Bronchial epithelial cell (primary cell): ENCODE measurements around the gene IGF2BP2. TPM values are rescaled to one million over a fixed set of nuclear protein-coding genes. Genes with fewer than 3 reads are reported as not detected.

Experiments
- DNase-seq: peaks from one replicate; pipeline ENCODE4 v3.0.0-alpha.2; 2010; ENCODE audit warnings: low read depth
- FAIRE-seq: peaks from 2 replicates; lab custom pipeline; 2011; peaks lifted over from hg19 to GRCh38; lab: Jason Lieb, UNC
- H3K27me3 ChIP-seq: 2 replicates; pipeline ENCODE4 v1.5.1; 2011; ENCODE audit warnings: low read length; ENCODE audit not compliant: control insufficient read depth, insufficient read depth
- H3K36me3 ChIP-seq: 2 replicates; pipeline ENCODE4 v1.5.1; 2011; ENCODE audit warnings: low read length; ENCODE audit not compliant: control insufficient read depth, insufficient read depth
- H3K4me3 ChIP-seq: 2 replicates; pipeline ENCODE4 v1.5.1; 2011; ENCODE audit warnings: mild to moderate bottlenecking, low read depth, low read length, control low read depth
- CTCF ChIP-seq: IDR thresholded peaks from 2 replicates; pipeline ENCODE4 v1.5.1; 2011; ENCODE audit warnings: mild to moderate bottlenecking, moderate library complexity, low read length, control low read depth, inconsistent platforms; ENCODE audit not compliant: insufficient read depth, severe bottlenecking
- total RNA-seq: library from RNA; depleted of rRNA; stranded (reverse); fragments of >200 nt; gene quantifications from 2 replicates; pipeline ENCODE4 v1.2.1, GENCODE V29; 2014

IGF2BP2 gene
- total RNA-seq, 1 donor from 2014 or later: 37.1 TPM

- H3K27me3 ChIP-seq: no peaks in the 10 kb centered on the region
- no peak for TF ChIP-seq CTCF
- H3K36me3 ChIP-seq: no peaks in the 10 kb centered on the region
- FAIRE-seq: no peak
- no peak for DNase-seq
- H3K4me3 ChIP-seq: no peak overlapping the region
These were observed 39.9 kb upstream of the IGF2BP2 start for GRCh38 chr3:185864767-185865166.

GRCh38 chr3:185862920-185863319, 38.1 kb upstream of the IGF2BP2 start:
- DNase-seq: no peak
- TF ChIP-seq CTCF: no peak
- H3K27me3 ChIP-seq: no peaks in the 10 kb centered on the region
- FAIRE-seq: no peak
- H3K36me3 ChIP-seq: no peaks in the 10 kb centered on the region
- H3K4me3 ChIP-seq: no peak overlapping the region

- Histone ChIP-seq H3K27me3 (no peaks in the 10 kb centered on the region), H3K36me3 (no peaks in the 10 kb centered on the region), H3K4me3 (no peak overlapping the region)
- DNase-seq (no peak), FAIRE-seq (no peak)
- TF ChIP-seq CTCF: no peak
These were observed 34.6 kb upstream of the IGF2BP2 start for GRCh38 chr3:185859294-185859972.

- no peak for TF ChIP-seq CTCF
- no peaks in the 10 kb centered on the region for H3K27me3 ChIP-seq
- H3K4me3 ChIP-seq: no peak overlapping the region
- no peaks in the 10 kb centered on the region for H3K36me3 ChIP-seq
- FAIRE-seq: no peak
- DNase-seq: no peak
These were observed 33.8 kb upstream of the IGF2BP2 start for GRCh38 chr3:185858502-185859225.

- no peak for DNase-seq
- no peak for FAIRE-seq
- Histone ChIP-seq H3K4me3 (no peak overlapping the region), H3K27me3 (no peaks in the 10 kb centered on the region), H3K36me3 (no peaks in the 10 kb centered on the region)
- no peak for TF ChIP-seq CTCF
These were observed 32.4 kb upstream of the IGF2BP2 start for GRCh38 chr3:185857208-185857607.
